ENCODE data around the gene CD300E.
"Not testable (repeated sequence)": the region's sequence is repeated elsewhere in the genome, so short reads cannot be mapped to it uniquely, and the experiment has no call there.

Gene CD300E

GRCh38 chr17:74623693-74624093, at the start of gene CD300E:
Gene CD300E, minus strand, starts transcription at chr17:74623738. Its CDS starts 117 bp downstream, at chr17:74623621.
- FAIRE-seq (no peak), DNase-seq (ENCODE audit: low spot score) (no peak)

- DNase-seq (ENCODE audit: low spot score) (no peak), FAIRE-seq (no peak)
These were observed 47.7 kb upstream of the CD300E start for GRCh38 chr17:74671031-74671771.

GRCh38 chr17:74670329-74670728, 46.8 kb upstream of the CD300E start:
- FAIRE-seq: no peak

GRCh38 chr17:74663561-74663960, 40.0 kb upstream of the CD300E start:
- DNase-seq (ENCODE audit: low spot score) (no peak), FAIRE-seq (no peak)

More at GRCh38 chr17:74670329-74670728, 46.8 kb upstream of the CD300E start:
- DNase-seq (ENCODE audit: low spot score): no peak

- peak; percentile 70 for FAIRE-seq
- DNase-seq (ENCODE audit: low spot score): no peak
These were observed 36.4 kb upstream of the CD300E start for GRCh38 chr17:74659889-74660288.

- DNase-seq (ENCODE audit: low spot score): no peak
- FAIRE-seq: no peak
These were observed 35.1 kb upstream of the CD300E start for GRCh38 chr17:74658620-74659019.

GRCh38 chr17:74654742-74655141, 31.2 kb upstream of the CD300E start:
- FAIRE-seq: no peak

GRCh38 chr17:74652020-74652419, 28.5 kb upstream of the CD300E start:
- DNase-seq (ENCODE audit: low spot score): no peak
- FAIRE-seq: no peak

More at GRCh38 chr17:74654742-74655141, 31.2 kb upstream of the CD300E start:
- DNase-seq (ENCODE audit: low spot score): no peak

- FAIRE-seq (no peak), DNase-seq (ENCODE audit: low spot score) (no peak)
These were observed 26.4 kb upstream of the CD300E start for GRCh38 chr17:74649909-74650308.

- DNase-seq (ENCODE audit: low spot score) (no peak), FAIRE-seq (no peak)
These were observed 24.5 kb upstream of the CD300E start for GRCh38 chr17:74647871-74648672.

- FAIRE-seq: no peak
- no peak for DNase-seq (ENCODE audit: low spot score)
These were observed 22.7 kb upstream of the CD300E start for GRCh38 chr17:74646231-74646630.

GRCh38 chr17:74645010-74645409, 21.5 kb upstream of the CD300E start:
- FAIRE-seq (no peak), DNase-seq (ENCODE audit: low spot score) (no peak)

GRCh38 chr17:74644419-74644818, 20.9 kb upstream of the CD300E start:
- FAIRE-seq: no peak
- DNase-seq (ENCODE audit: low spot score): no peak

- DNase-seq (ENCODE audit: low spot score) (no peak), FAIRE-seq (no peak)
These were observed 20.3 kb upstream of the CD300E start for GRCh38 chr17:74643826-74644225.

GRCh38 chr17:74642995-74643394, 19.5 kb upstream of the CD300E start:
- FAIRE-seq: no peak
- DNase-seq (ENCODE audit: low spot score): no peak

- FAIRE-seq: no peak
- no peak for DNase-seq (ENCODE audit: low spot score)
These were observed 19.0 kb upstream of the CD300E start for GRCh38 chr17:74642556-74642955.

GRCh38 chr17:74641958-74642298, 18.4 kb upstream of the CD300E start:
- DNase-seq (ENCODE audit: low spot score) (no peak), FAIRE-seq (no peak)

GRCh38 chr17:74641224-74641957, 17.9 kb upstream of the CD300E start:
- no peak for FAIRE-seq
- DNase-seq (ENCODE audit: low spot score): no peak

GRCh38 chr17:74639704-74640151, 16.2 kb upstream of the CD300E start:
- DNase-seq (ENCODE audit: low spot score): no peak
- no peak for FAIRE-seq

- DNase-seq (ENCODE audit: low spot score) (no peak), FAIRE-seq (no peak)
These were observed 14.4 kb upstream of the CD300E start for GRCh38 chr17:74637926-74638325.

GRCh38 chr17:74637265-74637664, 13.7 kb upstream of the CD300E start:
- no peak for FAIRE-seq
- no peak for DNase-seq (ENCODE audit: low spot score)

- not testable (repeated sequence) for FAIRE-seq; DNase-seq (ENCODE audit: low spot score)
These were observed 13.1 kb upstream of the CD300E start for GRCh38 chr17:74636541-74637085.

Measured in RCC 7860 (cell line).